ENCODE results near the gene LY86.

LY86 gene

DNA sequence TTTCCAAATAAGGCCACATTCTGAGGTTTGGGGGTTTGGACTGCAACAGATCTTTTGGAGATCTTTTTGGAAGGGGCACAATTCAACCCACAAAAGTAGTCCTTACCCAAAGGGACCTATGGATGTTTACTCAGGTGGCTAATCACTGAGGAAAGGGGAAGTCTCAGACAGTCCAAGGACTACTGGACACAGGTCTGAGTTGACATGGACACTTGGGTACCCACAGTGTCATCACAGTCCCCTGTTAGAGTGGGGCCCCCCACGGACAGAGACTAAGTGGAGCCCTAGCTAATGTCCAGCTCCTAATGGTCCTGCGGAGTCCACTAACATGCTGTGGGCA is 101.6 kb downstream of the LY86 start:
- TF ChIP-seq, protein P1, sequence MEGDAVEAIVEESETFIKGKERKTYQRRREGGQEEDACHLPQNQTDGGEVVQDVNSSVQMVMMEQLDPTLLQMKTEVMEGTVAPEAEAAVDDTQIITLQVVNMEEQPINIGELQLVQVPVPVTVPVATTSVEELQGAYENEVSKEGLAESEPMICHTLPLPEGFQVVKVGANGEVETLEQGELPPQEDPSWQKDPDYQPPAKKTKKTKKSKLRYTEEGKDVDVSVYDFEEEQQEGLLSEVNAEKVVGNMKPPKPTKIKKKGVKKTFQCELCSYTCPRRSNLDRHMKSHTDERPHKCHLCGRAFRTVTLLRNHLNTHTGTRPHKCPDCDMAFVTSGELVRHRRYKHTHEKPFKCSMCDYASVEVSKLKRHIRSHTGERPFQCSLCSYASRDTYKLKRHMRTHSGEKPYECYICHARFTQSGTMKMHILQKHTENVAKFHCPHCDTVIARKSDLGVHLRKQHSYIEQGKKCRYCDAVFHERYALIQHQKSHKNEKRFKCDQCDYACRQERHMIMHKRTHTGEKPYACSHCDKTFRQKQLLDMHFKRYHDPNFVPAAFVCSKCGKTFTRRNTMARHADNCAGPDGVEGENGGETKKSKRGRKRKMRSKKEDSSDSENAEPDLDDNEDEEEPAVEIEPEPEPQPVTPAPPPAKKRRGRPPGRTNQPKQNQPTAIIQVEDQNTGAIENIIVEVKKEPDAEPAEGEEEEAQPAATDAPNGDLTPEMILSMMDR (IDR thresholded peaks at IDR 0.05; ENCODE audit: low read depth, low read length, missing control alignments) = no peak
- no peak for DNase-seq (ENCODE audit: low read depth)
- H3K4me3 ChIP-seq (ENCODE audit: low read depth, low read length) = no peak overlapping the region

DNA sequence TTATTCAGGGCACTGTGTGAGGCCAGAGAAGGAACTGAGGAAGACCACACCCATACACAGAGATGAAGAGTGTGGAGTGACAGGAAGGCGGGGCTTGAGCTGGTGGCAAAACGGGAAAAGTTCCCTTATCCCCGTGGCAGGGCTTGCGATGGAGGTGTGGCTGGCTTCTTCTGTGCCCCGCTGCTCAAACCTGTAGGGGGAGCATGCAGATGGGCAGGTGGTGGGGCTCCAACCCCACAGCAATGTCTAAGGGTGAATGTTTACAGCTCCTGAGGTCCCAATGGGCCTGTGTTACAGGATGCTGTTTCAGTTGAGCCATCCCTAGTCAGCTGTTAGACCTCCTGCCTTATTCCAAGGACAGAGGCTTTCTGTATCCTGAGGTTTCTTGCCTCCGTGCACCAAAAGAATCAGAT is 105.9 kb downstream of the LY86 start:
- TF ChIP-seq, protein P1 (IDR thresholded peaks at IDR 0.05; ENCODE audit: low read depth, low read length, missing control alignments) = peak; percentile 13
- H3K4me3 ChIP-seq (ENCODE audit: low read depth, low read length) = no peak overlapping the region
- no peak for DNase-seq (ENCODE audit: low read depth)

DNA sequence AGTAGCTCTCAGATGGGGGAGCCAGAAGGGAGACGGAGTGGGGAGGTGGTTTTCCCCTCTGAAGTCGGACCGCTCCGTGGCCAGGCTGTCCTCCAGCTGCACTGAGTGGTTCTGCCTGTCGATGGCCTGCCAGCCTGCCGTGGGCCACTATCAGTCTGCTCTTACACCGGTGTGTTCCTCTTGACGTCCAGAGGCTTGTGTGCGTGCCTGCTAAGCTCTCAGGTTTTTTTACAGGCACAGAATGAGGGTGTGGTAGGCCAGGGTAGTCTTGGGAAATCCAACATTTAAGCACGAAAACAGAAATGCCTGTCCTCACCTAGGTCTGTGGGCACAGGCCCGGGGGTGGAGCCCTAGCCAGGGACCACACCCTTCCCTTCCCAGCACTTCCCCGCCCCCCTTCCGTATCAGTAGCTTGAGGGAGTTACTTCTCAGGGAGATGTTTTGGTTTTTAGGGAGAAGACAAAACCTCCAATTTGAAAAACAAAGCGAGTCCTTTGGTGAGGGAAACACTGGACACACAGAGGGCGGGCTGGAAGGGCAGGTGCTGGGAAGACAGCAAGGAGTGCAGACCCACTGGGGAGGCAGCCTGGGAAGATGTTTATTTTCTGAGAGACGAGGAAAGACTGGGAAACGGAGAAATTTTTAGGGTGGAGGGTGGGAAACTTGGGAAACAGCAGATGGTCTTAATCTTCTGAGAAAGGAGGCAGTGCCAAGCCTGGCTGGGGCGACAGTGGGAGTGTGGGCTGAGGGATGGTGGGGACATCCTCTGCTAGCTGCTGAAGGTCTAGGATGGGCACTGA is 106.5 kb downstream of the LY86 start:
- DNase-seq (ENCODE audit: low read depth) = no peak
- TF ChIP-seq, protein P1 (IDR thresholded peaks at IDR 0.05; ENCODE audit: low read depth, low read length, missing control alignments) = no peak
- no peak overlapping the region for H3K4me3 ChIP-seq (ENCODE audit: low read depth, low read length)

DNA sequence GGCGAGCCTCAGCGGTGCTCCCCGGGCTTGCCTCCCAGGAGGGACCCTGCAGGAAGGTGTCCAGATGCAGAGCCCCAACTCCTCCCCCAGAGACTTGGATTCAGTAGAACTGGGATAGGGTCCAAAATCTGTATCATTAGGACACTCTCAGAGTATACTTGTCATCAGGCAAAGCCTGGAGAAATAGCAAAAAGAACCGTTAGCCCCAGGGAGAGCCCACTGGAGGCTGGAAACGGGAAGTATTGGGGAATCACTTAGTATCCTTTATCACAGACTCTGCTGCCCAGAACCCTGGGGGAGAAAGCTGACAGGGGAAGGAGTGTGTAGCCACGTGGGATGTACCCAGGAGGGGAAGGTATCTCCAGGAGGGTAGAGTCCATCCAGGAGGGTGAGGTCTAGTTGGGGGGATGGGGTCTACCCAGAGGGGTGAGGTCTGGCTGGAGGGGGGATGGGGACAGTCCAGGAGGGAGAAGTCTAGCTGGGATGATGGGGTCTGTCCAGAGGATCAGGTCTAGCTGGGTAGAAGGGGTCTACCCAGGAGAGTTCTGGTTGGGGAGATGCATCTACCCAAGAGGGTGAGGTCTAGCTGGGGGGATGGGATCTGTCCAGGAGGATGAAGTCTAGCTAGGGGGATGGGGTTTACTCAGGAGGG is 107.2 kb downstream of the LY86 start:
- TF ChIP-seq, protein P1 (IDR thresholded peaks at IDR 0.05; ENCODE audit: low read depth, low read length, missing control alignments) = no peak
- no peak overlapping the region for H3K4me3 ChIP-seq (ENCODE audit: low read depth, low read length)

DNA sequence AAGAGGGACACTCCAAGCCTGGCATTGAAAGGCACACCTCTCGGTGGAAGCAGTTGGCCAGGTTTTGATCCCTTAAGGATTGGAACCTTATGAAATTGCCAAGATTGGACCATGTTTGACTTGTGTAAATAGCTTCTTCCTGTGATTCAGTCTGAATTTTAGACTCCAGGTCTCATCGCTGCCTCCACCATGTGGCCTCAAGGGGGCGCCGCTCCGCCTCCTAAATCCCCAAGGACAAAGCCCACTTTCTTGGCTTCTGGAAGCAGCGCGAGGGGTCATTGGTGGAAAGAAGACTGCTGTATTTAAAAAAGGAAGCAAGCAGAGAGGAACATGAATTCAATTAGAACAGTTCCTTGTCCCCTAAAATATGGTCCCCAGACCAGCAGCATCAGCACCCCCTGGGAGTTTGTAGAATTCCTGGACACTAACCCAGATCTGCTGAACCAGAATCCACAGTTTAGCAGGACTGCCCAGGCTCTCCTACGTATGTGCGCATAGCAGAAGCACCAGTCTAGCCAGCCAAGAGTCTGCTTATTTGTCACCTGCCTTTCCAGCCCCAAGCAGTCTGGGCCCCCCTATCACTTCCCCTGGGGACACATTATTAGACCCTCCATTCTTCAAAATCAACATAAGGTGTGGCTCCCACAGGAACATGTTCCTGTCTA is 108.5 kb downstream of the LY86 start:
- H3K4me3 ChIP-seq (ENCODE audit: low read depth, low read length) = no peak overlapping the region
- DNase-seq (ENCODE audit: low read depth) = no peak
- TF ChIP-seq, protein P1 (IDR thresholded peaks at IDR 0.05; ENCODE audit: low read depth, low read length, missing control alignments) = peak; percentile 80

More for the DNA sequence above, 107.2 kb downstream of the LY86 start:
- no peak for DNase-seq (ENCODE audit: low read depth)

DNA sequence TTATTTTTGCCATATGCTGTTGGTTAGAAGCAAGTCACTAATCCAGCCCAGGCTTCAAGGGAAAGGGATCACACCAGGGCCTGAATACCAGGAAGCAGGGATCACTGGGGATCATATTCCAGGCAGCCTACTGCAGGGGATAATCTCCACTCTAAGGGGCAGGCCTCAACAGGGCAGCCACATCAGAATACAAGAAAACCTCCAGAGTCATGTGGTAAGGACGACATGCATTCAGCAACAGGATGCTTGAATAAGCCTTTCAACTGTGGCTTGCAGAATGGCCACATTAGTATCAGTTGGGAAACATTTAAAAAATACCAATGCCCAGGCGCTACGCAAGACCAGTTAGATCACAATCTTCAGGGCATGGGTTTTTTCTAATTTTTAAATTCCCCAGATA is 109.1 kb downstream of the LY86 start:
- TF ChIP-seq, protein P1 (IDR thresholded peaks at IDR 0.05; ENCODE audit: low read depth, low read length, missing control alignments) = no peak
- H3K4me3 ChIP-seq (ENCODE audit: low read depth, low read length) = no peak overlapping the region
- no peak for DNase-seq (ENCODE audit: low read depth)
